ENCODE results near the gene IRX1.

Gene IRX1

GRCh38 chr5:3564827-3565518 is 30.7 kb upstream of the IRX1 start:
- Histone ChIP-seq H3K27ac (replicated peaks) (no peak overlapping the region), H3K27me3 (ENCODE audit: insufficient read depth, poor library complexity, severe bottlenecking) (no peaks in the 10 kb centered on the region)
- DNase-seq (ENCODE audit: low read depth in 1 of 2, low spot score in 1 of 2) = no peak

DNA sequence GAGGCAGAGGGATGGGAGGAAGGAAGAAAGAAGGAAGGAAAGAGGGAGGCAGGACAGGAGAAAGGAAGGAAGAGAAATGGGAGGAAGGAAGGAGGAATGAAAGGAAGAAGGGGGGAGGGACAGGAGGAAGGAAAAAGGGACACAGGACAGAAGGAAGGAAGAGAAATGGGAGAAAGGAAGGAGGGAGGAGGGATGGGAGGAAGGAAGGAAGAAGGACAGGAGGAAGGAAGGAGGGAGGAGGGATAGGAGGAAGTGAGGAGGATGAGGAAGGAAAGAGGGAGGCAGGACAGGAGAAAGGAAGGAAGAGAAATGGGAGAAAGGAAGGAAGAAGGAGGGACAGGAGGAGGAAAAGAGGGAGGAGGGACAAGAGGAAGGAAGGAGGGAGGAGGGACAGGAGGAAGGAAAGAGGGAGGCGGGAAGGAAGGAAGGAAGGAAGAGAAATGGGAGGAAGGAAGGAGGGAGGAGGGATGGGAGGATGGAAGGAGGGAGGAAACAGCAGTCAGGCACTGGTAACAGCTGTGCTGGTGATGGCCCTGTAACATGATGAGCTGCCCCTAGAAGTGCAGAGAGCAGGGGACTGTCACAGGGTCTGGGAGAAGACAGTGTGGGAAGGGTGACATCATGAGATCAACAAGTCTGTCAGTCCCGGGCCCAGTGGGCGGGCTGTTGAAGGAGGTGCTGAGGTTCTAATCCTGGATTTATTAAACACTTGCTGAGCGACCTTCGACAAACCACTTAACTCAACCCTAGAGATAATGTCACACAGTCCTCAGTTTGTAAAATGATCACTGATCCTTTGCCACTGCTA is 10.7 kb upstream of the IRX1 start:
- DNase-seq (ENCODE audit: low read depth in 1 of 2, low spot score in 1 of 2) = no peak
- H3K27ac ChIP-seq (replicated peaks) = no peak overlapping the region
- H3K4me3 ChIP-seq (replicated peaks; ENCODE audit: insufficient read depth, low read length) = no peak overlapping the region
- no peak for TF ChIP-seq POLR2AphosphoS5 (IDR thresholded peaks at IDR 0.05; ENCODE audit: low read depth)
- TF ChIP-seq SPI1 (IDR thresholded peaks at IDR 0.05; ENCODE audit: borderline replicate concordance, low read depth) = no peak
- TF ChIP-seq, protein P1, sequence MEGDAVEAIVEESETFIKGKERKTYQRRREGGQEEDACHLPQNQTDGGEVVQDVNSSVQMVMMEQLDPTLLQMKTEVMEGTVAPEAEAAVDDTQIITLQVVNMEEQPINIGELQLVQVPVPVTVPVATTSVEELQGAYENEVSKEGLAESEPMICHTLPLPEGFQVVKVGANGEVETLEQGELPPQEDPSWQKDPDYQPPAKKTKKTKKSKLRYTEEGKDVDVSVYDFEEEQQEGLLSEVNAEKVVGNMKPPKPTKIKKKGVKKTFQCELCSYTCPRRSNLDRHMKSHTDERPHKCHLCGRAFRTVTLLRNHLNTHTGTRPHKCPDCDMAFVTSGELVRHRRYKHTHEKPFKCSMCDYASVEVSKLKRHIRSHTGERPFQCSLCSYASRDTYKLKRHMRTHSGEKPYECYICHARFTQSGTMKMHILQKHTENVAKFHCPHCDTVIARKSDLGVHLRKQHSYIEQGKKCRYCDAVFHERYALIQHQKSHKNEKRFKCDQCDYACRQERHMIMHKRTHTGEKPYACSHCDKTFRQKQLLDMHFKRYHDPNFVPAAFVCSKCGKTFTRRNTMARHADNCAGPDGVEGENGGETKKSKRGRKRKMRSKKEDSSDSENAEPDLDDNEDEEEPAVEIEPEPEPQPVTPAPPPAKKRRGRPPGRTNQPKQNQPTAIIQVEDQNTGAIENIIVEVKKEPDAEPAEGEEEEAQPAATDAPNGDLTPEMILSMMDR (IDR thresholded peaks at IDR 0.05; ENCODE audit: insufficient read depth, low read length) = no peak
- TF ChIP-seq GABPA (IDR thresholded peaks at IDR 0.05; ENCODE audit: low read depth) = no peak
- peaks cover 6% of the 10 kb centered on the region for H3K27me3 ChIP-seq (ENCODE audit: insufficient read depth, poor library complexity, severe bottlenecking)

More at GRCh38 chr5:3564827-3565518, 30.7 kb upstream of the IRX1 start:
- no peak for TF ChIP-seq GABPA (IDR thresholded peaks at IDR 0.05; ENCODE audit: low read depth)
- H3K4me3 ChIP-seq (replicated peaks; ENCODE audit: insufficient read depth, low read length) = no peak overlapping the region

DNA sequence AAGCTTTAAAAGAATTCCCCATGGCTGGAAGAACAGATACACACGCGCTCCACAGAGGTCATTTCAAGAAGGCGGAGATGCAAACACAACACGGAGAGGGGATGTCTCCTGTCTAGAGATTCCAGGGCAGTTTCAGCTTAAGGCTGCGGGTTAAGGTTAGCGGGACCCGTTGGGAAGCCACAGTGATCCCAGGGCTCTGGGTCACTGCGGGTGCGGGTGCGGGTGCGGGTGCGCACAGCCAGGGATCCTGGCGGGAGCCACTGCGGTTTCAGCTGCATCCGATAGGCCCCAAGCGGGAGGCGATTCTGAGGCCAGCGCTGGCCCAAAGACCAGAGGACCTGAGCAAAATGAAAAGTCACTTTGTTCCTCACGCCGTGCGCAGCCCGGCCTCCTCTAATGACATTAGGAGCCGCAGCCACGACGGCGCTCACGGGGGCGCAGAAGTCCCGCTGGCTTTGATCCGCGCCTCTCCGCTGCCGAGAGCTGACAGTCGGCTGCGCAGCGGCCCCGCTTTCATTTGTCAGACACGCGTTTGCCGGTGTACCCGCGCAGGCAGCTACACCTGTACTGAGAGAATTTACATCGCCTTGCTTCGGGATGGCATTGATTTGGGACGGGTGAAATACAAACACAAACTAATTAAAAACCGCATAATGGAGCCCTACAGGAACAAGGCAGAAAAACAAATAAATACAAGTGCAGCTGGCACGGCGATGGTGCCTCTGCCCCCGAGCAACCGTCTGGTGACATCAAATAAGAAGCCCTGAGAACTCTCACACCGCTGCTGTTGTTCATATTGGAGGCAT is 5.3 kb upstream of the IRX1 start:
- TF ChIP-seq POLR2AphosphoS5 (IDR thresholded peaks at IDR 0.05; ENCODE audit: low read depth) (no peak), REST (IDR thresholded peaks at IDR 0.05; ENCODE audit: insufficient replicate concordance, low read depth) (no peak), GABPA (IDR thresholded peaks at IDR 0.05; ENCODE audit: low read depth) (no peak), SPI1 (IDR thresholded peaks at IDR 0.05; ENCODE audit: borderline replicate concordance, low read depth) (no peak)
- TF ChIP-seq, protein P1 (IDR thresholded peaks at IDR 0.05; ENCODE audit: insufficient read depth, low read length) = no peak
- DNase-seq (ENCODE audit: low read depth in 1 of 2, low spot score in 1 of 2) = no peak
- Histone ChIP-seq H3K27ac (replicated peaks) (no peak overlapping the region), H3K27me3 (ENCODE audit: insufficient read depth, poor library complexity, severe bottlenecking) (peaks cover 45% of the 10 kb centered on the region), H3K4me3 (replicated peaks; ENCODE audit: insufficient read depth, low read length) (no peak overlapping the region)

DNA sequence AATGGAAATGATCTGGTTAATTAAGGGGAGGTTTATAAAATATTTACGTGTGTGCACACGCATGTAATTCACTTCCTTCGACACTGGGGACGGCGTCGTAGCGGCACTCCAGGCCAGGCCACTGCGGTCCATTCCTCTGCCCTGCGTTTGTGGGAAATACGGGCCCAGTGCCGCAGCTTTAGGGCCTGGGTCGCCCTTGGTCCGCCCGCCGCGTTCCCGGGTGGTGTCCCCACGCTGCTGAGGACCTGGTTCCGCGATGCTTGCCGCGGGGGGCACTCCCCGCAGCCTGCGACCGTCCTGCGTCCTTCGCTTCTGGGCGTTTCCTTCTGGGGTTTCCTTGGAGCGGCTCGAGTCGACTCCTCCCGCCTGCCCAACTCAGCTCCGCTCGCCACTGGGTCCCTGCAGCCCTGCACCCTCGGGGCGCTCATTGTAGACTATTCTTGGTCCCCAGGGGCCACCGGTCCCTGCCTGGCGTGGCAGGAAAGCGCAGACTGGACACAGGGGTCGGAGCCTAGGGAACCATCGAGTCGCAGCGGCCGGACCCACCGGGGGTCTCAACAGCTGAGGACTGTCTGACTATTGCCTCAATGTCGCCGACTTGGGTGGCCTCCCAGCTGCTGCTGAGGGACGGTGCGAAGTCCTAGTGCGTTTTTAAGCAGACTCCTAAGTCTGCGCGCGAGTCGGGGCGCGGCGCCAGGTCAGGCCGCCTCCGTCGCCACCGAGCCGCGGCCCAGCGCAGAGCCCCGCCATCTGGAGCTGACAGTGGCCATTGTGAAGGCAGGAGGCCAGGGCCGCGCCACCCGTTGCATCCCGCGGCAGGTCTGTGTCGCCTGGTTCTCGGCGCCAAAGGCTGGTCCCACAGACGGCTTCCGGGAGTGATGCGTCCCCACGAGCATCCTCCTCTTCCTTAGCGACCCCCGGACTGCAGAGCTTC is 4.4 kb upstream of the IRX1 start:
- H3K4me3 ChIP-seq (replicated peaks; ENCODE audit: insufficient read depth, low read length) = no peak overlapping the region
- H3K27ac ChIP-seq (replicated peaks) = no peak overlapping the region
- H3K27me3 ChIP-seq (ENCODE audit: insufficient read depth, poor library complexity, severe bottlenecking) = peaks cover 44% of the 10 kb centered on the region
- no peak for DNase-seq (ENCODE audit: low read depth in 1 of 2, low spot score in 1 of 2)
- TF ChIP-seq, protein P1 (IDR thresholded peaks at IDR 0.05; ENCODE audit: insufficient read depth, low read length) = no peak
- no peak for TF ChIP-seq REST (IDR thresholded peaks at IDR 0.05; ENCODE audit: insufficient replicate concordance, low read depth)
- TF ChIP-seq SPI1 (IDR thresholded peaks at IDR 0.05; ENCODE audit: borderline replicate concordance, low read depth) = no peak
- TF ChIP-seq GABPA (IDR thresholded peaks at IDR 0.05; ENCODE audit: low read depth) = no peak
- TF ChIP-seq POLR2AphosphoS5 (IDR thresholded peaks at IDR 0.05; ENCODE audit: low read depth) = no peak
